AG09319 (cell line): Measurements from ENCODE around the gene CPNE2.

Experiments used
- DNase-seq: peaks from one replicate; pipeline ENCODE4 v3.0.0-alpha.2; 2010; ENCODE audit warnings: low read depth; ENCODE audit errors: extremely low read depth
- CTCF ChIP-seq: IDR thresholded peaks from 2 replicates; pipeline ENCODE4 v1.5.1; 2011; ENCODE audit warnings: low read depth, mild to moderate bottlenecking, inconsistent platforms, low read length, moderate library complexity

CPNE2 gene

GRCh38 chr16:57153841-57154240, 61.5 kb downstream of the CPNE2 start:
- DNase-seq, result no peak
- no peak for TF ChIP-seq CTCF

DNA sequence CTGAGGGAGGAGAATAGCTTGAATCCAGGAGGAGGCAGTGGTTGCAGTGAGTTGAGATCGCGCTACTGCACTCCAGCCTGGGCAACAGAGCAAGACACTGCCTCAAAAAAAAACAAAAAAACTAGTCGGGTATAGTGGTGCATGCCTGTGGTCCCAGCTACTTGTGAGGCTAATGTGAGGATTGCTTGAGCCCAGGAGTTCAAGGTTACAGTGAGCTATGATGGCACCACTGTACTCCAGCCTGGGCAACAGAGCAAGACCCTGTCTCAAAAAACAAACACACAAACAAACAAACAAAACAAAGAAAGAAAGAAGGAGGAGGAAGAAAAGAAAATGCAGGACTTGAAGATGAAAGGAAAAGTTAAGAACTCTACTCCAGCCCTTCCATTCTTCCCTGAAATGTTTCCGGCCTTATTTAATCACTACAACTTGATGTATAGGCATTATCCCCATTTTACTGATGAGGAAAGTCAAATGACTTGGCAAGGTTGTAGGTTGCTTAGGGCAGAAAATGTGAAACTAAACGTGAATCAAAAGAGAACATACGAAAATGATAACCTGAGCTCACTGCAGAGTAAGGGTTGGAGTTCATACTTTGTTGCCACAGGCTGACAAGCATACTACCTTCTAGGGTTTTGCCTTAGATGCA, 63.4 kb downstream of the CPNE2 start:
- TF ChIP-seq CTCF, result no peak
- no peak for DNase-seq

GRCh38 chr16:57156351-57156703, 63.9 kb downstream of the CPNE2 start:
- no peak for DNase-seq

GRCh38 chr16:57157533-57157932, 65.2 kb downstream of the CPNE2 start:
- no peak for DNase-seq
- TF ChIP-seq CTCF, result no peak

More at GRCh38 chr16:57156351-57156703, 63.9 kb downstream of the CPNE2 start:
- TF ChIP-seq CTCF, result no peak

- TF ChIP-seq CTCF, result no peak
- no peak for DNase-seq
These were observed 67.1 kb downstream of the CPNE2 start for GRCh38 chr16:57159447-57159846.

GRCh38 chr16:57163842-57164241, 71.5 kb downstream of the CPNE2 start:
- no peak for DNase-seq
- no peak for TF ChIP-seq CTCF

- no peak for TF ChIP-seq CTCF
- DNase-seq, result no peak
These were observed 73.1 kb downstream of the CPNE2 start for GRCh38 chr16:57165483-57165882.
